ENCODE results near the gene SLFN14.
"Not testable (repeated sequence)": the region's sequence is repeated elsewhere in the genome, so short reads cannot be mapped to it uniquely, and the experiment has no call there.

The SLFN14 gene

GRCh38 chr17:35545150-35545549, 15.5 kb downstream of the SLFN14 start:
- H3K9me3 ChIP-seq (ENCODE audit: control insufficient read depth, low read length): no peaks in the 10 kb centered on the region
- H3K27ac ChIP-seq (ENCODE audit: insufficient read depth, low read length, poor library complexity, severe bottlenecking): no peak overlapping the region
- peaks cover 10% of the 10 kb centered on the region for H3K4me1 ChIP-seq (ENCODE audit: control insufficient read depth, insufficient read depth, low read length, poor library complexity, severe bottlenecking)
- no peak overlapping the region for H3K4me3 ChIP-seq (ENCODE audit: insufficient read depth, low read depth, low read length, poor library complexity, severe bottlenecking)
- no peak for DNase-seq
- no peaks in the 10 kb centered on the region for H3K27me3 ChIP-seq (replicated peaks; ENCODE audit: control insufficient read depth, insufficient read depth, low read length, poor library complexity, severe bottlenecking)
- H3K36me3 ChIP-seq (ENCODE audit: control insufficient read depth, insufficient read depth, low read length): no peaks in the 10 kb centered on the region

GRCh38 chr17:35543856-35544255, 16.8 kb downstream of the SLFN14 start:
- H3K27ac ChIP-seq (ENCODE audit: insufficient read depth, low read length, poor library complexity, severe bottlenecking): no peak overlapping the region
- H3K36me3 ChIP-seq (ENCODE audit: control insufficient read depth, insufficient read depth, low read length): no peaks in the 10 kb centered on the region
- H3K4me1 ChIP-seq (ENCODE audit: control insufficient read depth, insufficient read depth, low read length, poor library complexity, severe bottlenecking): peaks cover 14% of the 10 kb centered on the region
- no peak for DNase-seq
- H3K27me3 ChIP-seq (replicated peaks; ENCODE audit: control insufficient read depth, insufficient read depth, low read length, poor library complexity, severe bottlenecking): no peaks in the 10 kb centered on the region
- no peaks in the 10 kb centered on the region for H3K9me3 ChIP-seq (ENCODE audit: control insufficient read depth, low read length)
- no peak overlapping the region for H3K4me3 ChIP-seq (ENCODE audit: insufficient read depth, low read depth, low read length, poor library complexity, severe bottlenecking)

- no peaks in the 10 kb centered on the region for H3K9me3 ChIP-seq (ENCODE audit: control insufficient read depth, low read length)
- H3K27ac ChIP-seq (ENCODE audit: insufficient read depth, low read length, poor library complexity, severe bottlenecking): no peak overlapping the region
- H3K4me3 ChIP-seq (ENCODE audit: insufficient read depth, low read depth, low read length, poor library complexity, severe bottlenecking): no peak overlapping the region
- no peak for DNase-seq
- peaks cover 22% of the 10 kb centered on the region for H3K4me1 ChIP-seq (ENCODE audit: control insufficient read depth, insufficient read depth, low read length, poor library complexity, severe bottlenecking)
- no peaks in the 10 kb centered on the region for H3K27me3 ChIP-seq (replicated peaks; ENCODE audit: control insufficient read depth, insufficient read depth, low read length, poor library complexity, severe bottlenecking)
- H3K36me3 ChIP-seq (ENCODE audit: control insufficient read depth, insufficient read depth, low read length): no peaks in the 10 kb centered on the region
Measured at GRCh38 chr17:35542990-35543389, 17.6 kb downstream of the SLFN14 start.

DNA sequence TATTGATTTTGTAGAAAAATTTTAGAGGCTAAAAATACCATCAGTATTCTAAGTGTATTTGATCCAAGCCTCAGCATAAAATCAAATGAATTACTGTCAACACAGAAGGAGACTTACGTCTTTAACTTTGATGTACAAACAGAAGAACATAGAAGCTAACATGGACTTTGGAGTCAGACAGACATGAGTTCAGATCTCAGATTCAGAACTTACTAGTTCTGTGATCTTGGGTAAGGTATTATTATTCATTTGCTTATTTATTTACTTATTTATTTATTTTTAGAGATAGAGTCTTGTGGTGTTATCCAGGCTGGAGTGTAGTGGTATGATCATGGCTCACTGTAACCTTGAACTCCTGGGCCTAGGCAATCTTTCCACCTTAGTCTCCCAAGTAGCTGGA, 19.2 kb downstream of the SLFN14 start:
- Histone ChIP-seq H3K27me3 (replicated peaks; ENCODE audit: control insufficient read depth, insufficient read depth, low read length, poor library complexity, severe bottlenecking) (no peaks in the 10 kb centered on the region), H3K4me1 (ENCODE audit: control insufficient read depth, insufficient read depth, low read length, poor library complexity, severe bottlenecking) (peaks cover 26% of the 10 kb centered on the region), H3K27ac (ENCODE audit: insufficient read depth, low read length, poor library complexity, severe bottlenecking) (peak overlapping the region; percentile 86), H3K36me3 (ENCODE audit: control insufficient read depth, insufficient read depth, low read length) (no peaks in the 10 kb centered on the region), H3K4me3 (ENCODE audit: insufficient read depth, low read depth, low read length, poor library complexity, severe bottlenecking) (peak overlapping the region; percentile 59), H3K9me3 (ENCODE audit: control insufficient read depth, low read length) (no peaks in the 10 kb centered on the region)
- no peak for DNase-seq

DNA sequence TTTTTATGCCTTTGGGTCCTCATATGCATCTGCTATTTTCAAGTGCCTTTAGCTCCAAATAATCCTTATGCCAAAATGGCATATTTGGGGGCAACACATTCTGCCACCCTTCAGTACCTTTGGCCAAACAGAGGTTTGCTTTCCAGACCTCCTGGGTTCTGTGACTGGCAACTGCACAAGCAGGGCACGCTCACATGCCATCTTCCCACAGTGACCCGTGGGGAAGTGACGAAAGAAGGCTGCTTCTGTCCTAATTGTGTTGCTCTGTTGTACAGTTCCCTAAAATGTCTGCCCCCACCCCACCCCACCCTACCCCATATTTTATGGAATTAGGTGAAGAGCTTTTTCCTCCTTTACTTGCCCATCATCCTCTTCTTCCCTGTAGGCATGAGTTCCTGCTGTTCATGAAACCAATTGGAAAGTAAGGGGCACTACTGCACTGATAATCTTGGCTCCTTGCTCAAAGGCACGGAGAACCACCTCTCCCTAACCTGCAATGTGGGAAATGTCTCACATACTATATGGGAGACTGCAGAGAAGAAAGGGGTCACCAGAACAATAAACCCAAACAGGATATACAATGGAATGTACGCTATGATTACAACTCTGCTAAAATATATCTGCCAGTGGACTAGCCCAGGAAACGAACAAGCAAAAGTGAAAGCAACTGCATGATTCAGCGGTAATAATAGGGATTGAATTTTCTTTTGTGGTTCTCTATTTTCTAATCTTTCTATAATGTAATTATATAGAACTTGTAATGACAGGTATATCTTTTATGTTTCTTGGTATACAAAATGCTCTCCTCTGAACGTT, 19.8 kb downstream of the SLFN14 start:
- Histone ChIP-seq H3K36me3 (ENCODE audit: control insufficient read depth, insufficient read depth, low read length) (no peaks in the 10 kb centered on the region), H3K27ac (ENCODE audit: insufficient read depth, low read length, poor library complexity, severe bottlenecking) (peak overlapping the region; percentile 86), H3K27me3 (replicated peaks; ENCODE audit: control insufficient read depth, insufficient read depth, low read length, poor library complexity, severe bottlenecking) (no peaks in the 10 kb centered on the region), H3K4me3 (ENCODE audit: insufficient read depth, low read depth, low read length, poor library complexity, severe bottlenecking) (peak overlapping the region; percentile 59), H3K9me3 (ENCODE audit: control insufficient read depth, low read length) (no peaks in the 10 kb centered on the region), H3K4me1 (ENCODE audit: control insufficient read depth, insufficient read depth, low read length, poor library complexity, severe bottlenecking) (peaks cover 27% of the 10 kb centered on the region)
- DNase-seq: peak in 1 of 3 donors; percentile 20

- Histone ChIP-seq H3K4me3 (ENCODE audit: insufficient read depth, low read depth, low read length, poor library complexity, severe bottlenecking) (peak overlapping the region; percentile 27), H3K27ac (ENCODE audit: insufficient read depth, low read length, poor library complexity, severe bottlenecking) (peak overlapping the region; percentile 86), H3K27me3 (replicated peaks; ENCODE audit: control insufficient read depth, insufficient read depth, low read length, poor library complexity, severe bottlenecking) (no peaks in the 10 kb centered on the region), H3K9me3 (ENCODE audit: control insufficient read depth, low read length) (no peaks in the 10 kb centered on the region), H3K36me3 (ENCODE audit: control insufficient read depth, insufficient read depth, low read length) (no peaks in the 10 kb centered on the region), H3K4me1 (ENCODE audit: control insufficient read depth, insufficient read depth, low read length, poor library complexity, severe bottlenecking) (peaks cover 27% of the 10 kb centered on the region)
- no peak for DNase-seq
Measured at GRCh38 chr17:35539659-35540026, 21.0 kb downstream of the SLFN14 start.

DNA sequence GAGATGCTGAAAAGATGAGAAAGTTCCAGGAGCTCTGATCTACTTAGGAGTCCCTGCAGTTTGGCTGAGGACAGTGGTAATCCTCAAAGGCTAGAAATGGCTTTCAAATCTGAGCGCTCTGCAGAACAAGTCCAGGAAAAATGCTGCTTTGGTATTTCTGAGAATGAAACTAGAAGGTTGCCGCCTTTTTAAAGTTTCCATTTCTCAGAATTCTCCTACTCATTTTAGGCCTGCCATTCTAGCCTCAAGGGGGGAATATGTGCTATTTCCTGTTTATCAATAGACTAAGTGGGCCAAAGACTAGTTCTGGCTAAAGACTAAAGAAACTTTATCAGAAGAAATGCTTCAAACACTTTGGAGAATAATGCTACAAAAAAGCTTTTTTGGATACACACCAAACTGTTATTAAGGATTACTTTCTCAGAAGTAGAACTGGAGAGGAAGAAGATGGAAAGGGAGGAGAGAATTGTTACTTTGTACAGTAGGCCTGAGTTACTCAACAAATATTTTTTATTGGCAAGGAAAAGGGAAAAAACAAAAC, 22.9 kb downstream of the SLFN14 start, which contains the start of gene SLFN12L:
Gene SLFN12L (minus strand): TSS at position 78 of the 541 bp plus-strand sequence. CDS start 15,314 bp downstream, outside the sequence.
- H3K27me3 ChIP-seq (replicated peaks; ENCODE audit: control insufficient read depth, insufficient read depth, low read length, poor library complexity, severe bottlenecking): no peaks in the 10 kb centered on the region
- peaks cover 28% of the 10 kb centered on the region for H3K4me1 ChIP-seq (ENCODE audit: control insufficient read depth, insufficient read depth, low read length, poor library complexity, severe bottlenecking)
- peak within 1 kb of the TSS; percentile 56 for H3K4me3 ChIP-seq (ENCODE audit: insufficient read depth, low read depth, low read length, poor library complexity, severe bottlenecking)
- no peaks in the 10 kb centered on the region for H3K36me3 ChIP-seq (ENCODE audit: control insufficient read depth, insufficient read depth, low read length)
- DNase-seq: no peak
- peak within 1 kb of the TSS; percentile 86 for H3K27ac ChIP-seq (ENCODE audit: insufficient read depth, low read length, poor library complexity, severe bottlenecking)
- H3K9me3 ChIP-seq (ENCODE audit: control insufficient read depth, low read length): no peaks in the 10 kb centered on the region

DNA sequence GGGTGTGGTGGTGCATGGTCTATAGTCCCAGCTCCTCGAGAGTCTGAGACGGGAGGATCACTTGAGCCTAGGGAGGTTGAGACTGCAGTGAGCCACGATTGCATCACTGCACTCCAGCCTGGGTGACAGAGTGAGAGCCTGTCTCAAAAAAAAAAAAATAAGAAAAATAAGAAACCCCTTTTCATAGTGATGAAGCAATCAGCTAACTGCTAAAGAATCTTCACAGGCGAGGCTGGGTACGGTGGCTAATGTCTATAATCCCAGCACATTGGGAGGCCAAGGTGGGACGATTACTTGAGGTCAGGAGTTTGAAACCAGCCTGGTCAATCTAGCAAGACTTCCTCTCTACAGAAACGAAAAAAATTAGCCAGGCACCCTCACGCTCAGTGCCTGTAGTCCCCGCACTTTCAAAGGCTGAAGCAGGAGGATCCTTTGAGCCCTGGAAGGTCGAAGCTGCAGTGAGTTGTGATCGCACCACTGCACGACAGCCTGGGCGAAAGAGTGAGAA, 23.9 kb downstream of the SLFN14 start:
- H3K9me3 ChIP-seq (ENCODE audit: control insufficient read depth, low read length): no peaks in the 10 kb centered on the region
- no peaks in the 10 kb centered on the region for H3K36me3 ChIP-seq (ENCODE audit: control insufficient read depth, insufficient read depth, low read length)
- peaks cover 37% of the 10 kb centered on the region for H3K4me1 ChIP-seq (ENCODE audit: control insufficient read depth, insufficient read depth, low read length, poor library complexity, severe bottlenecking)
- peak overlapping the region; percentile 56 for H3K4me3 ChIP-seq (ENCODE audit: insufficient read depth, low read depth, low read length, poor library complexity, severe bottlenecking)
- H3K27ac ChIP-seq (ENCODE audit: insufficient read depth, low read length, poor library complexity, severe bottlenecking): peak overlapping the region; percentile 86
- no peaks in the 10 kb centered on the region for H3K27me3 ChIP-seq (replicated peaks; ENCODE audit: control insufficient read depth, insufficient read depth, low read length, poor library complexity, severe bottlenecking)
- peak in 1 of 3 donors; percentile 18 for DNase-seq

DNA sequence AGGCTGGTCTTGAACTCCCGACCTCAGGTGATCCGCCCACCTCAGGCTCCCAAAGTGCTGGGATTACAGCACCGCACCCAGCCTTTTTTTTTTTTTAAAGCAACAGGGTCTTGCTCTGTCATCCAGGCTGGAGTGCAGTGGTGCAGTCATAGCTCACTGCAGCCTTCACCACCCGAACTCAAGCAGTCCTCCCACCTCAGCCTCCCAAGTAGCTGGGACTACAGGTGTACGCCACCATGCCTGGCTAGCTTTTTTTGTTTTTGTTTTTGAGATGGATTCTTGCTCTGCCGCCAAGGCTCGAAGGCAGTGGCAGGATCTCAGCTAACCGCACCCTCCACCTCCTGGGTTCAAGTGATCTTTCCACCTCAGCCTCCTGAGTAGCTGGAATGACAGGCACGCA, 25.2 kb downstream of the SLFN14 start:
- H3K36me3 ChIP-seq (ENCODE audit: control insufficient read depth, insufficient read depth, low read length); H3K27me3 ChIP-seq (replicated peaks; ENCODE audit: control insufficient read depth, insufficient read depth, low read length, poor library complexity, severe bottlenecking); H3K9me3 ChIP-seq (ENCODE audit: control insufficient read depth, low read length); DNase-seq: not testable (repeated sequence)
- Histone ChIP-seq H3K4me1 (ENCODE audit: control insufficient read depth, insufficient read depth, low read length, poor library complexity, severe bottlenecking) (peaks cover 35% of the 10 kb centered on the region), H3K4me3 (ENCODE audit: insufficient read depth, low read depth, low read length, poor library complexity, severe bottlenecking) (peak overlapping the region; percentile 56), H3K27ac (ENCODE audit: insufficient read depth, low read length, poor library complexity, severe bottlenecking) (peak overlapping the region; percentile 86)

GRCh38 chr17:35534576-35535093, 26.0 kb downstream of the SLFN14 start:
- H3K4me3 ChIP-seq (ENCODE audit: insufficient read depth, low read depth, low read length, poor library complexity, severe bottlenecking): peak overlapping the region; percentile 56
- H3K27ac ChIP-seq (ENCODE audit: insufficient read depth, low read length, poor library complexity, severe bottlenecking): peak overlapping the region; percentile 86
- no peaks in the 10 kb centered on the region for H3K27me3 ChIP-seq (replicated peaks; ENCODE audit: control insufficient read depth, insufficient read depth, low read length, poor library complexity, severe bottlenecking)
- no peaks in the 10 kb centered on the region for H3K36me3 ChIP-seq (ENCODE audit: control insufficient read depth, insufficient read depth, low read length)
- no peaks in the 10 kb centered on the region for H3K9me3 ChIP-seq (ENCODE audit: control insufficient read depth, low read length)
- peaks cover 31% of the 10 kb centered on the region for H3K4me1 ChIP-seq (ENCODE audit: control insufficient read depth, insufficient read depth, low read length, poor library complexity, severe bottlenecking)
- no peak for DNase-seq

Measured in effector memory CD4-positive, alpha-beta T cell (primary cell).